Spleen (tissue), 11 donors: Measurements from ENCODE around the gene SCNN1A. TPM values are rescaled to one million over a fixed set of nuclear protein-coding genes. Genes with fewer than 3 reads are reported as not detected.

Source experiments
- DNase-seq: peaks from one replicate; pipeline ENCODE4 v3.0.0-alpha.2; 2020
- H3K27ac ChIP-seq, 8 donors: fragments of 200-600 bp; sonication (generic) in 7 of 8; 1 replicate in 4 of 8; 2 replicates in 4 of 8; pipeline versions ENCODE4 v1.5.0 to v1.8.0; 2016 to 2021; ENCODE audit warnings: inconsistent platforms in 4 of 8, mild to moderate bottlenecking in 4 of 8, moderate library complexity in 1 of 8
- H3K27me3 ChIP-seq, 7 donors: fragments of 200-600 bp; sonication (generic) in 6 of 7; replicated peaks in 1 of 7; 1 replicate in 4 of 7; 2 replicates in 3 of 7; pipeline versions ENCODE4 v1.5.0 to v1.8.0; 2016 to 2021; ENCODE audit warnings: inconsistent platforms in 3 of 7, mild to moderate bottlenecking in 1 of 7
- H3K36me3 ChIP-seq, 6 donors: fragments of 200-600 bp; sonication (generic) in 5 of 6; 1 replicate in 4 of 6; 2 replicates in 2 of 6; pipeline versions ENCODE4 v1.5.0 to v1.8.0; 2016 to 2021; ENCODE audit warnings: inconsistent platforms in 2 of 6
- H3K4me1 ChIP-seq, 6 donors: fragments of 200-600 bp; sonication (generic) in 5 of 6; 1 replicate in 3 of 6; 2 replicates in 3 of 6; pipeline versions ENCODE4 v1.5.0 to v1.8.0; 2016 to 2021; ENCODE audit warnings: inconsistent platforms in 3 of 6
- H3K4me3 ChIP-seq, 8 donors: fragments of 200-600 bp; sonication (generic) in 7 of 8; 1 replicate in 4 of 8; 2 replicates in 4 of 8; pipeline versions ENCODE4 v1.5.0 to v1.8.0; 2016 to 2021; ENCODE audit warnings: inconsistent platforms in 4 of 8, mild to moderate bottlenecking in 4 of 8, moderate library complexity in 2 of 8
- H3K9me3 ChIP-seq, 8 donors: fragments of 200-600 bp; sonication (generic) in 7 of 8; 1 replicate in 4 of 8; 2 replicates in 4 of 8; pipeline versions ENCODE4 v1.5.0 to v1.8.0; 2016 to 2021; ENCODE audit warnings: inconsistent platforms in 4 of 8
- POLR2A ChIP-seq, 3 donors: fragments of 450-650 bp; IDR thresholded peaks; one replicate each; pipeline ENCODE4 v1.5.1; 2017; ENCODE audit warnings: antibody characterized with exemption in 3 of 3, mild to moderate bottlenecking in 1 of 3
- POLR2AphosphoS5 ChIP-seq, 3 donors: sonication (generic); formaldehyde crosslinking; IDR thresholded peaks; one replicate each; pipeline ENCODE4 v1.5.1; 2017; ENCODE audit warnings: antibody characterized with exemption in 3 of 3
- WGBS, 5 donors: extraction: QIAGEN DNeasy Blood & Tissue Kit in 3 of 5; methylation state at CpG; one replicate each; pipeline versions ENCODE4 v1.1.5 to v1.1.7; 2013 to 2018; 5-methylcytosine and 5-hydroxymethylcytosine counted together
- intact Hi-C: fragments of 100-400 bp; cut with DNase I; formaldehyde crosslinking; loops from one replicate; pipeline ENCODE4 v1.15.0; 2023; ENCODE audit warnings: low total_unique reads
- polyA plus RNA-seq, 3 donors: library from polyadenylated mRNA; stranded (reverse); fragments of 200-250 nt; gene quantifications; one replicate each; pipeline ENCODE4 v1.2.1, GENCODE V29; 2013
- total RNA-seq, 7 donors: library from RNA; depleted of rRNA in 3 of 7; stranded (reverse); fragments of >200 nt in 3 of 7; fragmentation: NEBNext Ultra II Directional in 4 of 7; extraction: Animal tissue kit (Norgen Biotek cat#: 25700) in 4 of 7; gene quantifications; one replicate each; pipeline versions ENCODE4 v1.1.0 to v1.2.1, GENCODE V29; 2016 to 2021
- TF ChIP-seq, protein P1 (sequence below), 11 experiments: fragments of 200-600 bp in 7 of 11; fragments of 450-650 bp in 4 of 11; sonication (generic) in 4 of 11; IDR thresholded peaks in 8 of 11; conservative IDR thresholded peaks in 3 of 11; 1 replicate in 7 of 11; 2 replicates in 4 of 11; pipeline versions ENCODE4 v1.4.0 to v1.8.0; 2016 to 2021; ENCODE audit warnings: antibody characterized with exemption in 11 of 11, inconsistent platforms in 4 of 11, mild to moderate bottlenecking in 1 of 11
- donor health status: healthy with polysubstance abuse.
- donor health status: DM: no; HTN: no; CAD: no; lungs with moderate emphysema.
- donor health status: DM: no; HTN: no; CAD: no.
- donor health status: Bipolar disorder and iron deficiency.
- donor health status: healthy.
- donor health status: DM: no; HTN: no; CAD: no.
- donor health status: DM: yes; HTN: yes; CAD: no.

Gene SCNN1A
- total and polyA plus RNA-seq, 10 donors, result 0.17 to 8.6 (median 1.4) TPM

DNA sequence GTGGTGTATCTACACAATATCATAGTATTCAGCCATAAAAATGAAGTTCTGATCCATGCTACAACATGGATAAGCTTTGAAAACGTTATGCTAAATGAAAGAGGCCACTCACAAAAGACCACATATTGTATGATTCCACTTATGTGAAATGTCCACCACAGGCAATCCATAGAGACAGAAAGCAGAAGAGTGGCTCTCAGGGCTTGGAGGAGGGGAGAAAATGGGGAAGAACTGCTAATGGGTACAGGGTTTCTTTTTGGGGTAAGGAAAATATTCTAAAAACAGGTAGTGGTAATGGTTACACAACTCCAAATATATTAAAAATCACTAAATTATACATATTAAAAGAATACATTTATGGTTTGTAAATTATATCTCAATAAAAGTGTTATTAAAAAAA is 16.5 kb downstream of the SCNN1A start:
- Histone ChIP-seq H3K27me3 (peaks cover 0 to 42% (median 0%) of the 10 kb centered on the region in 7 donors), H3K27ac (peak overlapping the region in 3 of 8 donors; percentile 26 to 55 (median 51)), H3K36me3 (no peaks in the 10 kb centered on the region), H3K4me1 (peaks cover 14 to 87% (median 41%) of the 10 kb centered on the region in 6 donors), H3K4me3 (no peak overlapping the region), H3K9me3 (no peaks in the 10 kb centered on the region)
- 46 to 76% (median 62%) methylated on average over 1 of the region's 1 CpG for WGBS, 5 donors
- TF ChIP-seq POLR2AphosphoS5 (IDR thresholded peaks at IDR 0.05) (no peak), POLR2A (IDR thresholded peaks at IDR 0.05) (no peak)
- TF ChIP-seq, protein P1, sequence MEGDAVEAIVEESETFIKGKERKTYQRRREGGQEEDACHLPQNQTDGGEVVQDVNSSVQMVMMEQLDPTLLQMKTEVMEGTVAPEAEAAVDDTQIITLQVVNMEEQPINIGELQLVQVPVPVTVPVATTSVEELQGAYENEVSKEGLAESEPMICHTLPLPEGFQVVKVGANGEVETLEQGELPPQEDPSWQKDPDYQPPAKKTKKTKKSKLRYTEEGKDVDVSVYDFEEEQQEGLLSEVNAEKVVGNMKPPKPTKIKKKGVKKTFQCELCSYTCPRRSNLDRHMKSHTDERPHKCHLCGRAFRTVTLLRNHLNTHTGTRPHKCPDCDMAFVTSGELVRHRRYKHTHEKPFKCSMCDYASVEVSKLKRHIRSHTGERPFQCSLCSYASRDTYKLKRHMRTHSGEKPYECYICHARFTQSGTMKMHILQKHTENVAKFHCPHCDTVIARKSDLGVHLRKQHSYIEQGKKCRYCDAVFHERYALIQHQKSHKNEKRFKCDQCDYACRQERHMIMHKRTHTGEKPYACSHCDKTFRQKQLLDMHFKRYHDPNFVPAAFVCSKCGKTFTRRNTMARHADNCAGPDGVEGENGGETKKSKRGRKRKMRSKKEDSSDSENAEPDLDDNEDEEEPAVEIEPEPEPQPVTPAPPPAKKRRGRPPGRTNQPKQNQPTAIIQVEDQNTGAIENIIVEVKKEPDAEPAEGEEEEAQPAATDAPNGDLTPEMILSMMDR (IDR thresholded peaks at IDR 0.05 in 8 of 11, conservative IDR thresholded peaks at IDR 0.05 in 3 of 11), result no peak
- intact Hi-C loops, result no loop called here
- no peak for DNase-seq

DNA sequence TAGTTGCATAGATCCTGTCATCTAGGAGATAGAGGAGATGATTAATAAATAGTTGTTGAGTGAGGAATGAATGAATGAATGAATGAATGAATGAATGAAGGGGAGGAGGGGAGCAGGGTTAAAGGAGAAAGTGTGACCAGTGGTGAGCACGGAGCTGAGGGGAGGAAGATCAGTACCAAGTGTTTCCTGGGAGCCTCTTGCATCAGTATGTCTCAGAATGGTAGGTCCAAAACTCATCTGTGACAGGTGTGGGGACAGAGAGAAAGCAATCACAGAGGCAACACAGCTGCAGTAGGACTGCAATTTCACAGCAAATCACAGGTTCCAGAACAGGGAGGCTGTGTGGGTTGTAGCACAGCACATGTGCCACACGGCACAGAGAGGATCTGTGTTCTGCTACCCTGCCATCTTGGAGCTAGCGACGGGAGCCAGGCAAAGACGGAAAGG is 19.0 kb downstream of the SCNN1A start:
- intact Hi-C loops, result no loop called here
- Histone ChIP-seq H3K4me3 (no peak overlapping the region), H3K27ac (peak overlapping the region in 3 of 8 donors; percentile 11 to 65 (median 54)), H3K36me3 (no peaks in the 10 kb centered on the region), H3K4me1 (peaks cover 8 to 87% (median 35%) of the 10 kb centered on the region in 6 donors), H3K27me3 (peaks cover 0 to 31% (median 0%) of the 10 kb centered on the region in 7 donors), H3K9me3 (no peaks in the 10 kb centered on the region)
- TF ChIP-seq, protein P1 (IDR thresholded peaks at IDR 0.05 in 8 of 11, conservative IDR thresholded peaks at IDR 0.05 in 3 of 11), result no peak
- TF ChIP-seq POLR2A (IDR thresholded peaks at IDR 0.05), result no peak
- 79 to 86% (median 84%) methylated on average over 5 of the region's 5 CpGs for WGBS, 5 donors
- no peak for DNase-seq

DNA sequence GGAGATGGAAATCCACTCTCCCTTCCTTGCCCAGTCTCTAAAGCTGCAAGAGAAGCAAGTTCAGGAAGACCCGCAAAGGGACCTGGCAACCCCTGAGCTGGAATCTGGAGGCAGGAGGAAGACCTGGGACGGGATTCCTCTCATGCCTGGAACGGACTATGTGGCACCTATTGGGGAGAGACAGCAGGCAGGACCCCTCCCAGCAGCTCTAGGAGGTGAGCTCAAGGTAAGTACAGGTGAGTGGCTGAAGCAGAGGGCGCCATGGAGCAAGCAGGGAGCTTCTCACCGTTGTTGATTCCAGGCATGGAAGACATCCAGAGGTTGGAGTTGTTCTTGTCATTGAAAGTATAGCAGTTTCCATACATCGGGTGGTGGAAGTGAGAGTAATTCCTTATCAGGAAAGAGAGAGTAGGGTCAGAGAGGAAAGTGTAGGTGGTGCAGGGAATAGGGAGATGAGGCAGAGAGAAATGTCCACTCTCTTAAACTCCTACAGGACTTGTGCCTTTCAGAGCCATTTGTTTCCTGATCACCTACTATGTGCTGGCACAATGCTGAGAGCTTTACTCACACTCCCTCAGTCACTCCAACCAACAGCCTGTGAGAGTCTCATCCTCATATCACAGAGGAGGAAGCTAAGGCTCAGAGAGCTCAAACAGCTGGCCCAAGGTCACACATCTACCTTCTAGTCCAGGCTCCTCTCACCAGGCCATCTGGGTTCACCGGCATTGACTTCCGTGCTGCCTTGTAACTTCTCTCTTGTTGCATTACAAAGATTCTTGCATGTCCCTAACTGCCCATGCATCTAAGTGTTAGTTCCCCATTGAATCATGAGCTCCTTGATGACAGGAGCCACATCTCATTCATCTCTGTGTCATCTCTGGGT is 19.6 kb downstream of the SCNN1A start:
- peaks cover 7 to 87% (median 33%) of the 10 kb centered on the region in 6 donors for H3K4me1 ChIP-seq
- intact Hi-C loops, result no loop called here
- no peak for DNase-seq
- H3K4me3 ChIP-seq, result no peak overlapping the region
- WGBS, 5 donors, result 72 to 82% (median 73%) methylated on average over 8 of the region's 8 CpGs
- no peaks in the 10 kb centered on the region for H3K9me3 ChIP-seq
- H3K27me3 ChIP-seq, result peaks cover 0 to 27% (median 0%) of the 10 kb centered on the region in 7 donors
- peak overlapping the region in 3 of 8 donors; percentile 11 to 65 (median 54) for H3K27ac ChIP-seq
- H3K36me3 ChIP-seq, result no peaks in the 10 kb centered on the region
- TF ChIP-seq POLR2A (IDR thresholded peaks at IDR 0.05), result no peak
- TF ChIP-seq, protein P1 (IDR thresholded peaks at IDR 0.05 in 8 of 11, conservative IDR thresholded peaks at IDR 0.05 in 3 of 11), result no peak
- no peak for TF ChIP-seq POLR2AphosphoS5 (IDR thresholded peaks at IDR 0.05)
